Measurements from ENCODE around the gene TMPRSS4.
A peak's percentile ranks its signal among the peaks of the same experiment; 100 is the strongest.

The TMPRSS4 gene

GRCh38 chr11:118153516-118153915, 76.6 kb downstream of the TMPRSS4 start:
- Histone ChIP-seq H2BK12ac (ENCODE audit: low read length) (no peak overlapping the region), H3K27ac (replicated peaks; ENCODE audit: low read length) (no peak overlapping the region), H2AFZ (ENCODE audit: low read length) (peak overlapping the region; percentile 98), H3K4me2 (ENCODE audit: insufficient read depth, low read length, poor library complexity, severe bottlenecking) (peak overlapping the region; percentile 96), H3K9ac (ENCODE audit: low read depth, low read length, poor library complexity) (no peak overlapping the region), H3K14ac (ENCODE audit: low read length) (no peak overlapping the region), H4K91ac (ENCODE audit: low read depth, low read length, poor library complexity) (no peak overlapping the region), H2AK5ac (ENCODE audit: low read depth, low read length) (no peak overlapping the region), H3K4ac (ENCODE audit: low read length) (no peak overlapping the region), H4K8ac (ENCODE audit: low read depth, low read length) (no peak overlapping the region), H3K27me3 (ENCODE audit: control insufficient read depth in 3 of 3, insufficient read depth in 3 of 3, low read depth in 1 of 3, low read length in 3 of 3) (peaks cover 0 to 97% (median 75%) of the 10 kb centered on the region in 3 experiments), H3K36me3 (replicated peaks in 1 of 2; ENCODE audit: control insufficient read depth in 2 of 2, insufficient read depth in 2 of 2, low read length in 2 of 2) (no peaks in the 10 kb centered on the region), H3K9me3 (replicated peaks in 1 of 2; ENCODE audit: control insufficient read depth in 2 of 2, insufficient read depth in 1 of 2, low read depth in 1 of 2, low read length in 2 of 2) (no peaks in the 10 kb centered on the region), H3K18ac (ENCODE audit: low read length) (peak overlapping the region; percentile 69), H3K23ac (ENCODE audit: low read depth, low read length, poor library complexity) (peak overlapping the region; percentile 5), H3K4me3 (ENCODE audit: low read length in 2 of 2) (peak overlapping the region in 1 of 2 donors; percentile 44), H3K79me1 (ENCODE audit: low read depth, low read length) (no peaks in the 10 kb centered on the region), H2BK120ac (ENCODE audit: low read depth, low read length) (no peak overlapping the region), H2BK15ac (ENCODE audit: low read length) (no peak overlapping the region), H2BK5ac (ENCODE audit: low read length) (no peak overlapping the region), H3K4me1 (ENCODE audit: control insufficient read depth in 2 of 2, insufficient read depth in 1 of 2, low read depth in 1 of 2, low read length in 2 of 2) (peaks cover 3 to 23% of the 10 kb centered on the region in 2 donors)
- no peak for DNase-seq (ENCODE audit: low spot score)
- no CpG with 5 or more reads among the region's 16 CpGs for WGBS, 2 donors (ENCODE audit: extremely low coverage in 2 of 2, insufficient read length in 2 of 2, insufficient replicate concordance in 1 of 2)

- Histone ChIP-seq H4K91ac (ENCODE audit: low read depth, low read length, poor library complexity) (no peak overlapping the region), H2AK5ac (ENCODE audit: low read depth, low read length) (no peak overlapping the region), H3K27ac (replicated peaks; ENCODE audit: low read length) (no peak overlapping the region), H3K27me3 (ENCODE audit: control insufficient read depth in 3 of 3, insufficient read depth in 3 of 3, low read depth in 1 of 3, low read length in 3 of 3) (peaks cover 0 to 98% (median 75%) of the 10 kb centered on the region in 3 experiments), H3K4me3 (ENCODE audit: low read length in 2 of 2) (no peak overlapping the region), H3K4me2 (ENCODE audit: insufficient read depth, low read length, poor library complexity, severe bottlenecking) (peak overlapping the region; percentile 96), H4K8ac (ENCODE audit: low read depth, low read length) (no peak overlapping the region), H3K79me1 (ENCODE audit: low read depth, low read length) (no peaks in the 10 kb centered on the region), H2BK120ac (ENCODE audit: low read depth, low read length) (no peak overlapping the region), H2BK12ac (ENCODE audit: low read length) (no peak overlapping the region), H3K18ac (ENCODE audit: low read length) (peak overlapping the region; percentile 38), H3K4ac (ENCODE audit: low read length) (no peak overlapping the region), H2AFZ (ENCODE audit: low read length) (no peak overlapping the region), H3K4me1 (ENCODE audit: control insufficient read depth in 2 of 2, insufficient read depth in 1 of 2, low read depth in 1 of 2, low read length in 2 of 2) (peaks cover 3 to 23% of the 10 kb centered on the region in 2 donors), H3K36me3 (replicated peaks in 1 of 2; ENCODE audit: control insufficient read depth in 2 of 2, insufficient read depth in 2 of 2, low read length in 2 of 2) (no peaks in the 10 kb centered on the region), H3K9ac (ENCODE audit: low read depth, low read length, poor library complexity) (no peak overlapping the region), H3K14ac (ENCODE audit: low read length) (no peak overlapping the region), H2BK5ac (ENCODE audit: low read length) (no peak overlapping the region), H3K9me3 (replicated peaks in 1 of 2; ENCODE audit: control insufficient read depth in 2 of 2, insufficient read depth in 1 of 2, low read depth in 1 of 2, low read length in 2 of 2) (no peaks in the 10 kb centered on the region), H2BK15ac (ENCODE audit: low read length) (no peak overlapping the region), H3K23ac (ENCODE audit: low read depth, low read length, poor library complexity) (peak overlapping the region; percentile 5)
- no CpG with 5 or more reads among the region's 11 CpGs for WGBS, 2 donors (ENCODE audit: extremely low coverage in 2 of 2, insufficient read length in 2 of 2, insufficient replicate concordance in 1 of 2)
- no peak for DNase-seq (ENCODE audit: low spot score)
Measured at GRCh38 chr11:118153976-118154375, 77.1 kb downstream of the TMPRSS4 start.

GRCh38 chr11:118154641-118155040, 77.8 kb downstream of the TMPRSS4 start:
- Histone ChIP-seq H3K27me3 (ENCODE audit: control insufficient read depth in 3 of 3, insufficient read depth in 3 of 3, low read depth in 1 of 3, low read length in 3 of 3) (peaks cover 0 to 98% (median 75%) of the 10 kb centered on the region in 3 experiments), H3K9me3 (replicated peaks in 1 of 2; ENCODE audit: control insufficient read depth in 2 of 2, insufficient read depth in 1 of 2, low read depth in 1 of 2, low read length in 2 of 2) (no peaks in the 10 kb centered on the region), H4K8ac (ENCODE audit: low read depth, low read length) (no peak overlapping the region), H4K91ac (ENCODE audit: low read depth, low read length, poor library complexity) (no peak overlapping the region), H3K79me1 (ENCODE audit: low read depth, low read length) (no peaks in the 10 kb centered on the region), H3K23ac (ENCODE audit: low read depth, low read length, poor library complexity) (no peak overlapping the region), H3K4me3 (ENCODE audit: low read length in 2 of 2) (no peak overlapping the region), H3K36me3 (replicated peaks in 1 of 2; ENCODE audit: control insufficient read depth in 2 of 2, insufficient read depth in 2 of 2, low read length in 2 of 2) (no peaks in the 10 kb centered on the region), H3K9ac (ENCODE audit: low read depth, low read length, poor library complexity) (no peak overlapping the region), H2BK120ac (ENCODE audit: low read depth, low read length) (no peak overlapping the region), H2AFZ (ENCODE audit: low read length) (no peak overlapping the region), H3K18ac (ENCODE audit: low read length) (no peak overlapping the region), H3K27ac (replicated peaks; ENCODE audit: low read length) (no peak overlapping the region), H2AK5ac (ENCODE audit: low read depth, low read length) (peak overlapping the region; percentile 27), H2BK12ac (ENCODE audit: low read length) (no peak overlapping the region), H2BK5ac (ENCODE audit: low read length) (no peak overlapping the region), H2BK15ac (ENCODE audit: low read length) (no peak overlapping the region), H3K14ac (ENCODE audit: low read length) (no peak overlapping the region), H3K4me2 (ENCODE audit: insufficient read depth, low read length, poor library complexity, severe bottlenecking) (no peak overlapping the region), H3K4ac (ENCODE audit: low read length) (no peak overlapping the region), H3K4me1 (ENCODE audit: control insufficient read depth in 2 of 2, insufficient read depth in 1 of 2, low read depth in 1 of 2, low read length in 2 of 2) (peaks cover 3 to 23% of the 10 kb centered on the region in 2 donors)
- no peak for DNase-seq (ENCODE audit: low spot score)
- no CpG with 5 or more reads among the region's 1 CpG for WGBS, 2 donors (ENCODE audit: extremely low coverage in 2 of 2, insufficient read length in 2 of 2, insufficient replicate concordance in 1 of 2)

GRCh38 chr11:118155776-118156530, 79.1 kb downstream of the TMPRSS4 start:
- Histone ChIP-seq H3K27ac (replicated peaks; ENCODE audit: low read length) (no peak overlapping the region), H3K4ac (ENCODE audit: low read length) (no peak overlapping the region), H3K18ac (ENCODE audit: low read length) (peak overlapping the region; percentile 51), H2BK15ac (ENCODE audit: low read length) (no peak overlapping the region), H3K4me2 (ENCODE audit: insufficient read depth, low read length, poor library complexity, severe bottlenecking) (peak overlapping the region; percentile 57), H2BK5ac (ENCODE audit: low read length) (no peak overlapping the region), H2BK120ac (ENCODE audit: low read depth, low read length) (no peak overlapping the region), H3K4me1 (ENCODE audit: control insufficient read depth in 2 of 2, insufficient read depth in 1 of 2, low read depth in 1 of 2, low read length in 2 of 2) (peaks cover 3 to 23% of the 10 kb centered on the region in 2 donors), H3K23ac (ENCODE audit: low read depth, low read length, poor library complexity) (no peak overlapping the region), H2BK12ac (ENCODE audit: low read length) (no peak overlapping the region), H2AK5ac (ENCODE audit: low read depth, low read length) (peak overlapping the region; percentile 28), H4K91ac (ENCODE audit: low read depth, low read length, poor library complexity) (no peak overlapping the region), H3K9me3 (replicated peaks in 1 of 2; ENCODE audit: control insufficient read depth in 2 of 2, insufficient read depth in 1 of 2, low read depth in 1 of 2, low read length in 2 of 2) (no peaks in the 10 kb centered on the region), H4K8ac (ENCODE audit: low read depth, low read length) (no peak overlapping the region), H3K9ac (ENCODE audit: low read depth, low read length, poor library complexity) (no peak overlapping the region), H3K27me3 (ENCODE audit: control insufficient read depth in 3 of 3, insufficient read depth in 3 of 3, low read depth in 1 of 3, low read length in 3 of 3) (peaks cover 0 to 98% (median 68%) of the 10 kb centered on the region in 3 experiments), H2AFZ (ENCODE audit: low read length) (no peak overlapping the region), H3K79me1 (ENCODE audit: low read depth, low read length) (no peaks in the 10 kb centered on the region), H3K14ac (ENCODE audit: low read length) (peak overlapping the region; percentile 21), H3K36me3 (replicated peaks in 1 of 2; ENCODE audit: control insufficient read depth in 2 of 2, insufficient read depth in 2 of 2, low read length in 2 of 2) (no peaks in the 10 kb centered on the region), H3K4me3 (ENCODE audit: low read length in 2 of 2) (no peak overlapping the region)
- DNase-seq (ENCODE audit: low spot score): no peak
- WGBS, 2 donors (ENCODE audit: extremely low coverage in 2 of 2, insufficient read length in 2 of 2, insufficient replicate concordance in 1 of 2): no CpG with 5 or more reads among the region's 11 CpGs
